Measurements from ENCODE around the gene KCTD3. TPM values are rescaled to one million over a fixed set of nuclear protein-coding genes. Genes with fewer than 3 reads are reported as not detected.

KCTD3 gene
- total and polyA plus RNA-seq, 2 of the 13 experiments (the other 11 are each of a cell fraction or from before 2014, with no cell fraction given) = 49.8 to 68.1 TPM

- TF ChIP-seq MAFK (conservative IDR thresholded peaks at IDR 0.05 in 1 of 2, IDR thresholded peaks at IDR 0.05 in 1 of 2; ENCODE audit: low read length in 2 of 2) (peak; percentile 34 to 56; a peak in 1 of 4 replicates), IKZF4 (CRISPR knock-in tag; IDR thresholded peaks at IDR 0.05; ENCODE audit: borderline replicate concordance, low read depth, not compliant biosample characterization) (no peak)
- no peak overlapping the region for H3K27ac ChIP-seq (ENCODE audit: extremely low read length, insufficient read depth, low read length)
- ATAC-seq (no peak), DNase-seq (ENCODE audit: low spot score) (no peak), FAIRE-seq (no peak)
- H3K9ac ChIP-seq (ENCODE audit: insufficient read depth, low read depth, low read length) = no peak overlapping the region
- H3K79me2 ChIP-seq (ENCODE audit: insufficient read depth, low read length) = no peaks in the 10 kb centered on the region
- no peak overlapping the region for H3K4me3 ChIP-seq (replicated peaks in 1 of 3; ENCODE audit: insufficient read depth in 1 of 3, low read depth in 2 of 3, low read length in 3 of 3)
- H3K4me1 ChIP-seq (ENCODE audit: insufficient read depth, low read length) = peaks cover 39% of the 10 kb centered on the region
- BruUV-seq (replicated peaks) = no TSS peak
- 75% methylated on average over 18 of the region's 18 CpGs for WGBS (ENCODE audit: low lambda C conversion rate)
- no peaks in the 10 kb centered on the region for H3K9me3 ChIP-seq (ENCODE audit: low read length)
- ChIA-PET POLR2A (no interaction called here), CTCF (ENCODE audit: low intra/inter-chr PET ratio, low total read pairs) (no interaction called here)
- H3K27me3 ChIP-seq (ENCODE audit: control insufficient read depth in 1 of 2, insufficient read depth in 2 of 2, low read length in 2 of 2) = no peaks in the 10 kb centered on the region
- in situ Hi-C loops (cut with HindIII; ENCODE audit: extremely low pct_ligation_motif_present, low pct_unique_long_range_greater_than_20kb) = no loop called here
- no peak overlapping the region for H3K4me2 ChIP-seq (ENCODE audit: low read depth, low read length)
- no peaks in the 10 kb centered on the region for H3K36me3 ChIP-seq (replicated peaks in 1 of 2; ENCODE audit: control insufficient read depth in 1 of 2, insufficient read depth in 2 of 2, low read length in 2 of 2)
- H4K20me1 ChIP-seq (ENCODE audit: insufficient read depth, low read length) = no peaks in the 10 kb centered on the region
- no peak overlapping the region for H2AFZ ChIP-seq (ENCODE audit: low read length)
- intact Hi-C loops (cut with micrococcal nuclease; ENCODE audit: unreplicated experiment) = no loop called here
These were observed 73.5 kb downstream of the KCTD3 start for GRCh38 chr1:215640429-215641148.

DNA sequence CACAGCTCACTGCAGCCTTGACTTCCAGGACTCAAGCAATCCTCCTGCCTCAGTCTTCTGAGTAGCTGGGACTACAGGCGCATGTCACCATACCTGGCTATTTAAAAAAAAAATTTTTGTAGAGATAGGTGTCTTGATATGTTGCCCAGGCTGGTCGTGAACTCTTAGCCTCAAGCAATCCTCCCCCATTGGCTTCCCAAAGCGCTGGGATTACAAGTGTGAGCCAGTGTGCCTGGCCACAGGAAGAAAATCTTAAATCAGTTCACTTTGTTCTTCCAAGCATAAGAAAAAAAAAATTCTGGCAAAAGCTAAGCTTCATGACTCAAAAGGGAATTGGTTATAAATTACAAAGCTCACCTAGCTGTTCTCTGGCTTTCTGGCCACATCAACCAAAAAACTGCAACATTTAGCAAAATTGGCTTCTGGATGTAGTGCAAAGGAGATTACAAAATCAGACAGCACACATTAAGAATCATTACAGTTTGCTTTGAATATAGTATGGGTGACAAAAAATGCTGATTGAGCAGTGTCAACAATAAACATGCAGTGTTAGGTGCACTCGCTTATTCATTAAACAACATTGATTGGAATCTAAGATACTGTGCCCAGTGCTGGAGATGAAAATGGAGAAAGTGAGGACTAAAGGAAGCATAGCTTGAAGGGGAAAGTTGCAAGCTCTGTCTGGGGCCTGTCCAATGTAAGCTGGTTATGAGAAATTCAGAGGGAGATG, 76.7 kb downstream of the KCTD3 start:
- Histone ChIP-seq H3K79me2 (ENCODE audit: insufficient read depth, low read length) (no peaks in the 10 kb centered on the region), H3K36me3 (replicated peaks in 1 of 2; ENCODE audit: control insufficient read depth in 1 of 2, insufficient read depth in 2 of 2, low read length in 2 of 2) (no peaks in the 10 kb centered on the region), H3K4me1 (ENCODE audit: insufficient read depth, low read length) (peaks cover 22% of the 10 kb centered on the region), H3K9ac (ENCODE audit: insufficient read depth, low read depth, low read length) (no peak overlapping the region), H3K27ac (ENCODE audit: extremely low read length, insufficient read depth, low read length) (no peak overlapping the region), H3K4me3 (replicated peaks in 1 of 3; ENCODE audit: insufficient read depth in 1 of 3, low read depth in 2 of 3, low read length in 3 of 3) (no peak overlapping the region), H3K4me2 (ENCODE audit: low read depth, low read length) (no peak overlapping the region), H3K9me3 (ENCODE audit: low read length) (no peaks in the 10 kb centered on the region), H3K27me3 (ENCODE audit: control insufficient read depth in 1 of 2, insufficient read depth in 2 of 2, low read length in 2 of 2) (no peaks in the 10 kb centered on the region), H4K20me1 (ENCODE audit: insufficient read depth, low read length) (no peaks in the 10 kb centered on the region), H2AFZ (ENCODE audit: low read length) (no peak overlapping the region)
- DNase-seq (ENCODE audit: low spot score) (no peak), ATAC-seq (no peak), FAIRE-seq (no peak)
- WGBS (ENCODE audit: low lambda C conversion rate) = 38% methylated on average over 4 of the region's 4 CpGs
- ChIA-PET CTCF (ENCODE audit: low intra/inter-chr PET ratio, low total read pairs) (no interaction called here), POLR2A (no interaction called here)
- no TSS peak for BruUV-seq (replicated peaks)
- intact Hi-C loops (cut with micrococcal nuclease; ENCODE audit: unreplicated experiment) (no loop called here), in situ Hi-C loops (cut with HindIII; ENCODE audit: extremely low pct_ligation_motif_present, low pct_unique_long_range_greater_than_20kb) (no loop called here)
- TF ChIP-seq ZNF431 (CRISPR knock-in tag; IDR thresholded peaks at IDR 0.05; ENCODE audit: borderline replicate concordance, low read depth) (no peak), ARID2 (CRISPR knock-in tag; IDR thresholded peaks at IDR 0.05; ENCODE audit: borderline replicate concordance) (no peak), ISX (CRISPR knock-in tag; conservative IDR thresholded peaks at IDR 0.05) (no peak), ZFP36L2 (CRISPR knock-in tag; IDR thresholded peaks at IDR 0.05) (no peak), MAFF (IDR thresholded peaks at IDR 0.05; ENCODE audit: low read depth, low read length) (peak; percentile 52; the same call in 1 of the 2 replicates), ZNF343 (CRISPR knock-in tag; IDR thresholded peaks at IDR 0.05) (no peak), MAFK (conservative IDR thresholded peaks at IDR 0.05 in 1 of 2, IDR thresholded peaks at IDR 0.05 in 1 of 2; ENCODE audit: low read length in 2 of 2) (peak; percentile 60 to 62; a peak in 3 of 4 replicates)

All from HepG2 (cell line).